ENCODE results near the gene OGDHL.
"Not testable (repeated sequence)": the region's sequence is repeated elsewhere in the genome, so short reads cannot be mapped to it uniquely, and the experiment has no call there.

OGDHL gene

DNA sequence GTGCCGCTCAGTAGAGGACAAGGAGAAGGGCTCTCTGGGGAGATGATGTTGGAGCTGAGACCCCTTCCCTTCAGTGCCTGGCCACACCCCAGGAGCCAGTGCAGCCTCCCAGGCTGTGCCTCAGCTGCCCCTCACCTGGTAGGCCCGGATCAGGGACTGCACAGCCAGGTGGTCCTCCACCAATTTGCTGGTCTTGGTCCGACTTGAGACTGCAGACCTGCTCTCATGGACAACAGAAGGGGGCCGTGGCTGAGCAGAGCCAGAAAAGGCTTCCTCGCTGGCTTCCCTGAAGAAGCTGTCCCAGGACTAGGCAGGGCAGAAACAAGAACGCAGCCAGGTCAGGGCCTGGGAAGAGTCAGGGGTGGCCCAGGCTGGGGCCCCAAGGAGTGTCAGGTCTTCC, 5.5 kb downstream of the OGDHL start:
- DNase-seq (ENCODE audit: low read depth, low spot score), result no peak

DNA sequence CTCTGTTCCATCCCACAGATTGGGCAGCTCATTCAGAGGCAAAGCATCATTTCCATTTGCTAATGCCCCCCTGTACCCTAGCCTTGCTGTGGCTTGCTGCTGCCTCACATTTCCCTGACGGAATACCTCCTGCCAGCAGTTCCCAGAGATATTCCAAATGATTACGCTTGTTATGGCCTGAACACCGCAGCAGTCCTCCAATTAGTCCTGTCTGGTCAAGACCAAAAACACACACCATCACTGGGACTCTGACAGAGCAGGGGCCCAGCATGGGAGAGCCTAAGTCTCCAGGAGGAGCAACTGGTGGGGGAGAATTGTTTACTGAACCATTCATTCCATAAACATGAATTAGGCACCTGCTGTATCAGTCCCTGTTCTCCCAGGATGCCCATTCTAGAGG, 6.1 kb downstream of the OGDHL start:
- no peak for DNase-seq (ENCODE audit: low read depth, low spot score)

DNA sequence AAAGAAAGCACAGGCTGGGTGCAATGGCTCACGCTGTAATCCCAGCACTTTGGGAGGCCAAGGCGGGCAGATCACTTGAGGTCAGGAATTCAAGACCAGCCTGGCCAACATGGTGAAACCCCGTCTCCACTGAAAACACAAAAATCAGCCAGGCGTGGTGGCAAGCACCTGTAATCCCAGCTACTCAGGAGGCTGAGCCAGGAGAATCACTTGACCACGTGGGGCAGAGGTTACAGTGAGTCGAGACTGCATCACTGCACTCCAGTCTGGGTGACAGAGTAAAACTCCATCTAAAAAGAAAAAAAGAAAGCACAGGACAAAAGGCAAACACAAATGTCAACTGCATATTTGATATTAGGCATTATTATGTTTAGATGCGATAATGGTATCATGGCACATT, 7.2 kb downstream of the OGDHL start:
- DNase-seq (ENCODE audit: low read depth, low spot score), result not testable (repeated sequence)

DNA sequence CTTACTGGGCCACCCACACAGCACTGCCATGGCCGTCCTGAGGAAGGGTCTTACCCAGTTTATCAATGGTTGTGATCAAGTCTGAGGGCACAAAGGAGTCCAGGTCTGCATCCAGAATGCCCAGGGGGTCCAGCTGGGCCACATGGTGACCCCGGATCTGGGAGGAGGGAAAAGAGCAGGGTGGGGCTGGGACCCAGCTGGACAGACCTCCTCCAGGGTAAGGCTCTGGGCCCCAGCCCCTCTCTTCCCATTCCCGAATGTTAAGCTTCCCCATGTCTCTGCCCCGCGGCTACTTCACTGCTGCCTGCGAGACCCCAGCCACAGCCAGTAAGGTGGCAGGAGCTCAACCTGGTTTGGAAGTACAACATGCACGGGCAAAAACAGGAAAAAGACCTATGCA, 9.5 kb downstream of the OGDHL start:
- DNase-seq (ENCODE audit: low read depth, low spot score), result no peak

GRCh38 chr10:49751636-49752510, 10.2 kb downstream of the OGDHL start:
- DNase-seq (ENCODE audit: low read depth, low spot score), result no peak

DNA sequence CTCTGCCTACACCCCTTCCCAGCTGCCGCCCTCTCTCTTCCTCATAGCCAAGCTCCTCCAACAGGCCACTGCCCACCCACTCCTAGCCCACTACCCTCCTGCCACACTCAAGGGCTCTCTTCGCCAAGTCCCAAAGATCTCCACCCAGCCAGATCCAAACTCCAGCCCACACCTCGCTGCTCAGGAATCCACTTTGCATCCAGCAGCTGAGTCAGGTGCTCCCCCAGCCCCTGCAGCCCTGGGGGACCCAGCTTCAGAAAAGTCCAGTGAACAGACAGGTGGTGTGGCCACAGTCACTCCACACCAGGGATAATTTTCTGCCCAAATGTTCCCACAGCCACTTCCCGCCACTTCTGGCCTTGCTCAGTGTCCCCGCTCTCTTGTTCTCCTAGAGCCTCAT, 10.9 kb downstream of the OGDHL start:
- no peak for DNase-seq (ENCODE audit: low read depth, low spot score)

- DNase-seq (ENCODE audit: low read depth, low spot score), result no peak
Measured at GRCh38 chr10:49750546-49750945, 11.6 kb downstream of the OGDHL start.

GRCh38 chr10:49749556-49750491, 12.3 kb downstream of the OGDHL start:
- no peak for DNase-seq (ENCODE audit: low read depth, low spot score)

DNA sequence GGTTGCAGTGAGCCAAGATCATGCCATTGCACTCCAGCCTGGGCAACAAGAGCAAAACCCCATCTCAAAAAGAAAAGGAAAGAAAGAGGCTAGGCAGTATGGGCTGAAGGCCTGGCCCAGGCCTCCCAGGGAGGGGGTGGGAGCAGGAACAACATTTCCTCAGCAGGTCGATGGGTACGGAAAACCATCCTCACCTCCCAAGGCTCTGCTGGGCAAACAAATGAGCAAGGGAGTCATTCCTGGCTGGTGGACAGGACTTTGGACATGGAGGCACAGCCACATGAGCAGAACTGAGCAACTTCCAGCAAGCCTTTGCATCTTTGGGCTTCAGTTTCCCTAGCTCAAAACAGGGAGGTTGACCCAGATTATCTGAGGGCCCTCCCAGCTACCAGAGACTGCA, 13.0 kb downstream of the OGDHL start:
- DNase-seq (ENCODE audit: low read depth, low spot score), result no peak

GRCh38 chr10:49748006-49748405, 14.1 kb downstream of the OGDHL start:
- no peak for DNase-seq (ENCODE audit: low read depth, low spot score)

GRCh38 chr10:49747303-49747646, 14.8 kb downstream of the OGDHL start:
- DNase-seq (ENCODE audit: low read depth, low spot score), result no peak

DNA sequence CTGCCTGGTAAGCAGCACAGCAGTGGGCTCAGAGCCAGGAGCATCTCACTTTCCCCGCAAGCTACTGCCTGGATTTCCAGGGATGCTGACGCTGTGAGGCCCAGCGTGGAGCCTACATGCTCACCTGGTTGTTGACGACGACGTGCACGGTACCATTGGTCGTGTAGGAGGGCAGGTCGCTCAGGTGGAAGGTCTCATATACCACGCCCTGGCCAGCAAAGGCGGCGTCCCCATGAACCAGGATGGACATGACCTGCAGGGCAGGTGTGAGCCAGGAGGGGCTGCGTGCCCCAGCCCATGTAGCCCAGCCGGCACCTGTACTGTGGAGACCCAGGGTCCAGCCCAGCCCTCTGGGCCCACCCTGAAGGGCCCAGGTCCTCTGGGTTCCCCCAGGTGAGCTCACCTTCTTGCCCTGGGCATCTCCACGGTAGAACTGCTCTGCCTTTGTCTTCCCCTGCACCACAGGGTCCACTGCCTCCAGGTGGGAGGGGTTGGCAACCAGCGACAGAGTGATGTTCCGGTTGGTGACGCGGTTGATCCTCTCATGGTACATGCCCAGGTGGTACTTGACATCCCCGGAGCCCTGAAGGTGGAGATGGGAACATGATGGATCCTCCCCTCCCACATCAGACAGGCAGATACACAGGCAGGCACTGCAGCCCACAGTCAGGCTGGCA, 15.4 kb downstream of the OGDHL start:
- DNase-seq (ENCODE audit: low read depth, low spot score), result no peak

GRCh38 chr10:49745756-49746155, 16.4 kb downstream of the OGDHL start:
- DNase-seq (ENCODE audit: low read depth, low spot score), result no peak

DNA sequence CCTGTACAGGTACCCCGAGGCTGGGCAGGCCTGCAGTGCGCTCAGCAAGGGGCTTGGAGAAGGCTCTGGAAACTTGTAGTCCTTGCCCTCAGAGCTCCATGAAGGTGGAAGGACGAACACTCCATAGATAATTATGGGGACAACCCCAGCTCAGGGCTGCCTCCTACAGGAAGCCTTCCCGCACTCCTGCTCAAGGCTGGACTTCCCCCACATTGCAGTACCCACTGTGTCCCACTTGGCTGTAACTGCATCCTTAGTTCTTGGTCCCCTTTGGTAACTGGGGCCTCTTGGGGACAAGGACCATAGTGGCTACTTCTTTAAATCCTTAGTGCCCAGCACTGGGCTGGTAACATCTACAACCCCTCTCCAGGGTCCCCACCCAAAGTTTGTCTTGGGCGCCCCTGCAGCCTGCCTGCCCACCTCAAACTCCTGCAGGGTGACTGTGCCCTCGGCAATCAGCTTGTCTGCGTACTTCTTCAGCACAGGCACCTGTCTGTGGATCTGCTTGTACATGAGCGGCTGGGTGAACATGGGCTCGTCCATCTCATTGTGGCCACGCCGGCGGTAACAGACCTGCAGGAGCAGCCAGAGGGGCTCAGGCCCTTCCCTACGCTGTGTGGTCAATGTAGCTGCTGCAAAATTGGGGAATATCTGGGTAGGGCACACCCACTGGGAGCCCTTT, 17.1 kb downstream of the OGDHL start:
- DNase-seq (ENCODE audit: low read depth, low spot score), result no peak

DNA sequence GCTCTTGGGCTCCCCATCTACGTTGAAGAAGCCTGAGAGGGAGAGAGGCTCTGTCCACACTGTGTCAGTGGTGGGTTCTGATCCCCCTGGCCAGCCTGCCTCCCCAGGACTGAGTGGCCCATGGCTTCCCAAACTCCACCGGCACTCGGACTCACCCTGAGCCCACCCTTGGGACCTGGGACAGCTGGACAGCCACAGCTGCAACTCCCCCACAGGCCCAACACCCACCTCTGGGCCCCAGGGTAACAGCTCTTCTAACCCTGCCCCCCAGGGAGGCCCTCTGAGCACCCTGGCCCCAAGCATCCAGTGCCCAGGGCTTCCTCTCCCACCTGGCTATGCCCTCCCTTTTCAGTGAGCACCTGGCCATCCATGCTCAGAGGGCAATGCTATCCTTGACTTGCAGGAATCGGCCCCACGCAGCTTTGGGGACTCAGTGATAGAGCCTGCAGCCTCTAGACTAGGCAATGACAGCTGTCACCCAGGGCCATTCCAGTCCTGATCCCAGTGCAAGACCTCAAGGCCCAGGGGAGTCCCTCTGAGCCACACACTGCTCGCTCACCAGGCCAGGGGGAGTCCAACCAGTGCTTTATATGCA, 17.9 kb downstream of the OGDHL start:
- DNase-seq (ENCODE audit: low read depth, low spot score), result no peak

GRCh38 chr10:49743464-49744075, 18.6 kb downstream of the OGDHL start:
- no peak for DNase-seq (ENCODE audit: low read depth, low spot score)

DNA sequence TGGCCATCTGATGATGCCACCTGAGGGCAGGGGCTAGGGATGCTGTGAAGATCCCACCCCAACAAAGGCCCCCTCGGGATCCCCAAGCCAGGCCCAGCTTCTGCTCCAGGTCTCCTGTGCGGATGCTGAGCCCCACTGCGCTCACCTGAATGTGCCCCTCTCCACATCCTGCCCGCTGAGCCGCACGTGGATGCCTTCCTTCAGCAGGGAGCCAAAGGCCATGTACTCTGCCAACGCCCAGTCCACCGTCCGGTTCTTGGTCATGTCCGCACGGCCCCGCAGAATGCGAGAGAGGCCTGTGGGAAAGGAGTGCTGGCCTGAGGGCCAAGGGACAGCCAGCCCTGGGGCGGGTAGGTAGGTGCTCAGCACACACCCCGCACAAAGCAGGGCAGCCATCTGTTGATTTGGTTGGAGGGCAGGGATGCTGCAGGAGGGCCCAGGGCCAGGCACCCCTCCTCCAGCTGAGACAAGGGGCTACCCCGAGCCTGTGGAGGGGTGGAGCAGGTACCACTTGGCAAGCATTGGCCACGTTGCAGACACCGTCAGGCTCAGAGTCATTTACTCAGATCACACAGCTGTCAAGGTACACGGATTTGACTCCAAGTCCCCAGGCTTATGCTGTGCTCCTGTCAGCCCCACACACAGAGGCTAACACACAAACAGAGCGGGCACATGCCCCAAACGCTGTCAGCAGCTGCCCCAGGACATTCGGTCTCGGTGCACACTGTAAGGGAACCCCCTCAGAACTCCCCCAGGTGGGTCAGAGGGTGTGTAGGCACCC, 19.2 kb downstream of the OGDHL start:
- no peak for DNase-seq (ENCODE audit: low read depth, low spot score)

DNA sequence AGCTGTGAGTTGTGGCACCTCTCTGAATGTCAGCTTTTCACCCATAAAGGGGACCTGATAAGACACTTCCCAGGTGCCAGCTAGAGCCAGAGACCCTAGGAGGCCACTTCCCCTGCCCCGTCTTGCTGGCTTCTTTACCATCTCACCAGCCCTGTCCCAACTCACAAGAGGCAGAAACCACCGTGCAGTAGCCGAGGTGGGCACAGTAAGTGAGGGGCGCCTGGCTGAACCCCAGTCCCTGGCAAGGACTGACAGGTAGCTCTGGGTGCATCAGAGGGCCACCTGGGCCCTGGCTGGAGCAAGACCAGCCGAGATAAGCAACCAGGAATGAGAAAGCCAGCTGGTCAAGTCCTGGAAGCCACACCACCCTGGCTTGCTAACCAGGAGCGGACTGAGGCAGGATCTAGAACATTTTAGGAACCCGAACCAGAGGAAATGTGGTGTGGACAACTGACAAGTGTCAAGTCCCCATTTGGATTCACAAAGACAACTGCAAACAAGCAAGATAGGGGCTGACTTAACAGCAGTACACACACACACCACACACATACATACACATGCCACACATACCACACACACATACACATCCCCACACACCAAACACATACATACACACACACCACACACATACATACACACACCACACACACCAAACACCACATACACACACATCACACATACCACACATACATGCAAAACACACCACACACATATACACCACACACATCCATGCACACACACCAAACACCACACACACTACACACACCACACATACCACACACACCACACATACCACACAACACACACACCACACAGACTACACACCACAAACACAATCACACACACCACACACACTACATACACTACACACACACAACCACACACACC, 20.8 kb downstream of the OGDHL start:
- no peak for DNase-seq (ENCODE audit: low read depth, low spot score)

Data from iPS DF 19.7 (cell line).